GM21447 (cell line): ENCODE results near the gene ZSCAN25.
"Not testable (repeated sequence)": the region's sequence is repeated elsewhere in the genome, so short reads cannot be mapped to it uniquely, and the experiment has no call there.

Experiments used
- ATAC-seq: cut with Tn5 transposase; IDR thresholded peaks from one replicate; pipeline ENCODE4 v1.9.1; 2021; ENCODE audit not compliant: unreplicated experiment

Gene ZSCAN25

GRCh38 chr7:99616359-99617191 lies at the start of gene ZSCAN25:
TSS of gene ZSCAN25 (plus strand) at chr7:99616946. CDS start at chr7:99619607, 2,661 bp downstream.
- peak; percentile 92 for ATAC-seq

GRCh38 chr7:99568770-99569169 lies 48.0 kb upstream of the ZSCAN25 start:
- not testable (repeated sequence) for ATAC-seq

GRCh38 chr7:99571768-99572167 lies 45.0 kb upstream of the ZSCAN25 start:
- no peak for ATAC-seq

- ATAC-seq, result no peak
Observed at GRCh38 chr7:99573257-99573656, 43.5 kb upstream of the ZSCAN25 start.

- no peak for ATAC-seq
Observed at GRCh38 chr7:99576251-99576650, 40.5 kb upstream of the ZSCAN25 start.

- no peak for ATAC-seq
Observed at GRCh38 chr7:99579281-99579955, 37.3 kb upstream of the ZSCAN25 start.

GRCh38 chr7:99579956-99580777 lies 36.6 kb upstream of the ZSCAN25 start:
- no peak for ATAC-seq

GRCh38 chr7:99580778-99581332 lies 35.9 kb upstream of the ZSCAN25 start:
- ATAC-seq, result not testable (repeated sequence)

GRCh38 chr7:99588868-99589267 lies 27.9 kb upstream of the ZSCAN25 start:
- no peak for ATAC-seq

- ATAC-seq, result no peak
Observed at GRCh38 chr7:99594948-99595745, 21.6 kb upstream of the ZSCAN25 start.

- ATAC-seq, result no peak
Observed at GRCh38 chr7:99596408-99596955, 20.3 kb upstream of the ZSCAN25 start.

GRCh38 chr7:99597762-99598501 lies 18.8 kb upstream of the ZSCAN25 start, which contains the start of gene TMEM225B:
TSS of gene TMEM225B (plus strand) at chr7:99598267. CDS start at chr7:99604389, 6,122 bp downstream.
- ATAC-seq, result no peak

GRCh38 chr7:99599836-99600235 lies 16.9 kb upstream of the ZSCAN25 start:
- ATAC-seq, result no peak

- no peak for ATAC-seq
Observed at GRCh38 chr7:99601656-99602310, 15.0 kb upstream of the ZSCAN25 start.

GRCh38 chr7:99605527-99605926 lies 11.2 kb upstream of the ZSCAN25 start:
- ATAC-seq, result no peak

- ATAC-seq, result no peak
Observed at GRCh38 chr7:99606531-99606930, 10.2 kb upstream of the ZSCAN25 start.

GRCh38 chr7:99607548-99607947 lies 9.2 kb upstream of the ZSCAN25 start:
- no peak for ATAC-seq

- no peak for ATAC-seq
Observed at GRCh38 chr7:99614495-99614894, 2.3 kb upstream of the ZSCAN25 start.

GRCh38 chr7:99615989-99616358 lies 772 bp upstream of the ZSCAN25 start:
- no peak for ATAC-seq
